ENCODE data around the gene ZNF407.

ZNF407 gene

GRCh38 chr18:75064513-75064905, 466.8 kb downstream of the ZNF407 start:
- Histone ChIP-seq H3K4me3 (ENCODE audit: low read length) (no peak overlapping the region), H3K27ac (ENCODE audit: low read depth, low read length) (no peak overlapping the region), H3K36me3 (ENCODE audit: control insufficient read depth, insufficient read depth, low read length) (peaks cover 8% of the 10 kb centered on the region), H3K27me3 (ENCODE audit: control insufficient read depth, insufficient read depth, low read length) (no peaks in the 10 kb centered on the region), H3K9ac (ENCODE audit: low read length) (no peak overlapping the region), H3K4me1 (ENCODE audit: control insufficient read depth, insufficient read depth, low read length) (no peaks in the 10 kb centered on the region)

GRCh38 chr18:75065251-75066000, 467.8 kb downstream of the ZNF407 start:
- Histone ChIP-seq H3K27ac (ENCODE audit: low read depth, low read length) (no peak overlapping the region), H3K9ac (ENCODE audit: low read length) (no peak overlapping the region), H3K4me1 (ENCODE audit: control insufficient read depth, insufficient read depth, low read length) (no peaks in the 10 kb centered on the region), H3K27me3 (ENCODE audit: control insufficient read depth, insufficient read depth, low read length) (no peaks in the 10 kb centered on the region), H3K36me3 (ENCODE audit: control insufficient read depth, insufficient read depth, low read length) (peaks cover 8% of the 10 kb centered on the region), H3K4me3 (ENCODE audit: low read length) (no peak overlapping the region)

GRCh38 chr18:75066021-75066880, 468.6 kb downstream of the ZNF407 start:
- Histone ChIP-seq H3K27ac (ENCODE audit: low read depth, low read length) (no peak overlapping the region), H3K36me3 (ENCODE audit: control insufficient read depth, insufficient read depth, low read length) (peaks cover 8% of the 10 kb centered on the region), H3K4me3 (ENCODE audit: low read length) (no peak overlapping the region), H3K27me3 (ENCODE audit: control insufficient read depth, insufficient read depth, low read length) (no peaks in the 10 kb centered on the region), H3K4me1 (ENCODE audit: control insufficient read depth, insufficient read depth, low read length) (no peaks in the 10 kb centered on the region), H3K9ac (ENCODE audit: low read length) (no peak overlapping the region)

DNA sequence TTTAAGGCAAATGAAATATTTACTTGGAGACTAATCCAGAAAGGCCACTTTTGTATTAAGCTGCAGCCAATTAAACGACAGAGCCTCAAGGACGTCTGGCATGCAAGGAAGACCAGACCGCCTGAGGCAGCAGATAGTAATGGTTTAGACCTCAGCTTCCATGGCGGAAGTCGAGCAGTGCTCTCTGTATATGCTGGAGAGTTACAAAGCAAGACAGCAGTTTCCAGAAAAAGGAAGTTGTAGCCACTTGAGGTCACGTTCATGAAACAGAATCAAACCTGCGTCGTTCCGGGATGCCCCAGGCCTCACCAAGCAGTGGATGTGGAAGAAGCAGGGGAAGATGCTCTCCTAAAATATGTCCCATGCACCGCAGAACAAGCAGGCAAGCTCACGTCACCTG, 469.3 kb downstream of the ZNF407 start:
- H3K9ac ChIP-seq (ENCODE audit: low read length), result no peak overlapping the region
- no peaks in the 10 kb centered on the region for H3K27me3 ChIP-seq (ENCODE audit: control insufficient read depth, insufficient read depth, low read length)
- H3K4me1 ChIP-seq (ENCODE audit: control insufficient read depth, insufficient read depth, low read length), result no peaks in the 10 kb centered on the region

DNA sequence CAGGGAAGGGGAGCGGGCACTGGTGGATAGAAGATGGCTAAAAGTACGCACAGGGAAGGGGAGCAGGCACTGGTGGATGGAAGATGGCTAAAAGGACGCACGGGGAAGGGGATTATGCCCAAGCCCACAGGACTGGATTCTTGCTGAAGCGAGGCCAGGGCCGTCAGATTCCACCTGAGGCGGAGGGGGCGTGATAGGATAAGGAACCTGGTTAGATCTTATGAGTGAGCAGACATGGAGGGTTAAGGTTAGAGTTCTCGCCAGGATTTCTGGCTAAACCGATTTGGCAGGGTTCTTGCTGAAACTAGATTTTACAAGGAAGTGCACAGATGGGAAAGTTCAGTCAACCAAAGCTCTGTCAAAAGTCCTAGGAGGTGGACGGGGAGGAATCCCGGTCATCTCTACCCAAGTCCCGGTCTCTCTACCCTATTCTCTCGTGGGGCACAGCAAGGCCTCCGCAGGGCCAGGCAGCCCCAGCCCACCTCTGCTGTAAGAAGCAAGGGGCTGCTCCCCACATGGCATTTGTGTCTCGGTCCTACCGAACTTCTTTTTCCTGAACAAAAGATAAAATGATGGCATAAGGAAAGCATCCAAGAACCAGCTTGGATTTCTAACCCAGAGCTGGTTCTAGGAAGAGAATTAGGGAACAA, 470.5 kb downstream of the ZNF407 start:
- Histone ChIP-seq H3K27ac (ENCODE audit: low read depth, low read length) (no peak overlapping the region), H3K36me3 (ENCODE audit: control insufficient read depth, insufficient read depth, low read length) (peaks cover 8% of the 10 kb centered on the region)

More for the DNA sequence above, 469.3 kb downstream of the ZNF407 start:
- peaks cover 8% of the 10 kb centered on the region for H3K36me3 ChIP-seq (ENCODE audit: control insufficient read depth, insufficient read depth, low read length)
- H3K27ac ChIP-seq (ENCODE audit: low read depth, low read length), result no peak overlapping the region
- no peak overlapping the region for H3K4me3 ChIP-seq (ENCODE audit: low read length)

GRCh38 chr18:75068682-75069435, 471.2 kb downstream of the ZNF407 start:
- no peak overlapping the region for H3K27ac ChIP-seq (ENCODE audit: low read depth, low read length)
- H3K36me3 ChIP-seq (ENCODE audit: control insufficient read depth, insufficient read depth, low read length), result peaks cover 4% of the 10 kb centered on the region
- H3K4me1 ChIP-seq (ENCODE audit: control insufficient read depth, insufficient read depth, low read length), result no peaks in the 10 kb centered on the region
- H3K4me3 ChIP-seq (ENCODE audit: low read length), result no peak overlapping the region
- H3K9ac ChIP-seq (ENCODE audit: low read length), result no peak overlapping the region
- no peaks in the 10 kb centered on the region for H3K27me3 ChIP-seq (ENCODE audit: control insufficient read depth, insufficient read depth, low read length)

More for the DNA sequence above, 470.5 kb downstream of the ZNF407 start:
- Histone ChIP-seq H3K27me3 (ENCODE audit: control insufficient read depth, insufficient read depth, low read length) (no peaks in the 10 kb centered on the region), H3K4me1 (ENCODE audit: control insufficient read depth, insufficient read depth, low read length) (no peaks in the 10 kb centered on the region), H3K4me3 (ENCODE audit: low read length) (no peak overlapping the region), H3K9ac (ENCODE audit: low read length) (no peak overlapping the region)

- no peaks in the 10 kb centered on the region for H3K4me1 ChIP-seq (ENCODE audit: control insufficient read depth, insufficient read depth, low read length)
- H3K4me3 ChIP-seq (ENCODE audit: low read length), result no peak overlapping the region
- no peak overlapping the region for H3K9ac ChIP-seq (ENCODE audit: low read length)
- H3K27me3 ChIP-seq (ENCODE audit: control insufficient read depth, insufficient read depth, low read length), result no peaks in the 10 kb centered on the region
- H3K36me3 ChIP-seq (ENCODE audit: control insufficient read depth, insufficient read depth, low read length), result no peaks in the 10 kb centered on the region
- no peak overlapping the region for H3K27ac ChIP-seq (ENCODE audit: low read depth, low read length)
Measured at GRCh38 chr18:75070235-75070624, 472.6 kb downstream of the ZNF407 start.

DNA sequence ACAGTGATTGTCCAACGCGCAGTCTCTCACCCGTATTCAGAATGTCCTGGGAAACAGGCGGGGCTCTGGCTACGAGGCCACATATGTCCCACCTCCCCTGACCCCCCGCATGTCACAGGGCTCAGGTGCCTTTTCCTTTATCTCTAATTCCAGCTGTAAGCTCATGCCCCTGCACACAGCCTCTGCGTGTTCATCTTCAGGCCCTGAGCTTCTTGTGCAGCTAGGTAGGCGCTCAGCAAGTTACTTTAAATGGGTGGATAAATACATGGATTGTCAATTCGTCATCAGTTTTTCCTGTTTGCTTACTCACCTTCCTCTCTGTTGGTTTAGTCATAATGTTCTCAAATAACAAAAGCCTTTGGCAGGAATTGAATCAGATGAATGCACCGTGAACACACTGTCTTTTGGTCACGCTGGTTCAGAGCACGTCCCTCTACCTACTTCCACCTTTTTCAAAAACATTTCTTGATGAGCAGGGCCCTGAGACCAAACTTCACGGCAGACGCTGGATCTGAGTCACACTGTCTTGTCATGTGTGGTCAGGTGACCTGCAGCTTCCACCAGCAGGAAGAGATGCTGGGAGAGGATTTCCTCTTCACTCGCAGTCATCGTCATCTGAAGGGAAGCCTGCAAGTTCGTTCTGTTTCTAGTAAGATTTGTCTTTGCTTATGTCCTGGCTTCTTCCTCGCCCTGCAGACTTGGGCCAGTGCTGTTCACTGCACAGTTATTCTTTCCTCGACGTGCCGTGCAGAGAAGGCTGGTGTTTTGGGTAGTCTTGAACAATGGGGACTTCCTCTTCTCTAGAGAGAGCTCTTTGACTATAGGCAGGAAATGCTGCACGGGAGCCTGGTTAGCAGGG, 473.2 kb downstream of the ZNF407 start:
- no peaks in the 10 kb centered on the region for H3K4me1 ChIP-seq (ENCODE audit: control insufficient read depth, insufficient read depth, low read length)
- no peaks in the 10 kb centered on the region for H3K36me3 ChIP-seq (ENCODE audit: control insufficient read depth, insufficient read depth, low read length)
- H3K4me3 ChIP-seq (ENCODE audit: low read length), result peak overlapping the region; percentile 34
- no peak overlapping the region for H3K9ac ChIP-seq (ENCODE audit: low read length)
- no peaks in the 10 kb centered on the region for H3K27me3 ChIP-seq (ENCODE audit: control insufficient read depth, insufficient read depth, low read length)
- no peak overlapping the region for H3K27ac ChIP-seq (ENCODE audit: low read depth, low read length)

DNA sequence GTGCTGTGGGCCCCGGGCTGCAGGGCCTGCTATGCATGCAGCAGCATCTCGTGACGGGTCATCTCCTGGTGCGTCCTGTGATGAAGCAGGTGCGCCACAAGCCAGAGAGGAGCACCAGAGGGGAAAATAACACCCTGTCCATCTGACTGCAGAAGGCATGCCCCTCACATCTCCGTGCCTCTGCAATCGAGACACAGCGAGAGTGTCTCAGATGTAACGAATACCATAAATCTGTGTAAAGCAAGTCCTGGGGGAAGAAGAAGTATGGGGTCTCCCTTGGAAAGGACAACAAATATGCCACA, 473.8 kb downstream of the ZNF407 start:
- H3K36me3 ChIP-seq (ENCODE audit: control insufficient read depth, insufficient read depth, low read length), result no peaks in the 10 kb centered on the region
- H3K27ac ChIP-seq (ENCODE audit: low read depth, low read length), result no peak overlapping the region
- H3K9ac ChIP-seq (ENCODE audit: low read length), result peak overlapping the region; percentile 19
- peak overlapping the region; percentile 34 for H3K4me3 ChIP-seq (ENCODE audit: low read length)
- no peaks in the 10 kb centered on the region for H3K27me3 ChIP-seq (ENCODE audit: control insufficient read depth, insufficient read depth, low read length)
- no peaks in the 10 kb centered on the region for H3K4me1 ChIP-seq (ENCODE audit: control insufficient read depth, insufficient read depth, low read length)

GRCh38 chr18:75071866-75072671, 474.4 kb downstream of the ZNF407 start:
- Histone ChIP-seq H3K36me3 (ENCODE audit: control insufficient read depth, insufficient read depth, low read length) (no peaks in the 10 kb centered on the region), H3K27ac (ENCODE audit: low read depth, low read length) (no peak overlapping the region), H3K27me3 (ENCODE audit: control insufficient read depth, insufficient read depth, low read length) (no peaks in the 10 kb centered on the region), H3K4me1 (ENCODE audit: control insufficient read depth, insufficient read depth, low read length) (no peaks in the 10 kb centered on the region), H3K9ac (ENCODE audit: low read length) (no peak overlapping the region), H3K4me3 (ENCODE audit: low read length) (no peak overlapping the region)
